Activated CD8-positive, alpha-beta memory T cell treated with anti-CD3 and anti-CD28 coated beads for 1 hour (primary cell): ENCODE results near the gene GRIP2.

Source experiments
- DNase-seq, 2 donors: peaks; one replicate each; pipeline ENCODE4 v3.0.0-alpha.2; 2020; ENCODE audit warnings: low read depth in 1 of 2; ENCODE audit errors: extremely low read depth in 1 of 2

Gene GRIP2

GRCh38 chr3:14456794-14457193 is 83.3 kb downstream of the GRIP2 start:
- DNase-seq = no peak

GRCh38 chr3:14455571-14456317 is 84.4 kb downstream of the GRIP2 start:
- no peak for DNase-seq

- DNase-seq = no peak
These were observed 85.4 kb downstream of the GRIP2 start for GRCh38 chr3:14454639-14455310.

- DNase-seq = no peak
These were observed 86.1 kb downstream of the GRIP2 start for GRCh38 chr3:14453876-14454638.

GRCh38 chr3:14452740-14453710 is 87.1 kb downstream of the GRIP2 start:
- DNase-seq = no peak

- no peak for DNase-seq
These were observed 88.0 kb downstream of the GRIP2 start for GRCh38 chr3:14451844-14452739.

GRCh38 chr3:14450922-14451606 is 89.1 kb downstream of the GRIP2 start:
- DNase-seq = no peak

GRCh38 chr3:14450506-14450905 is 89.6 kb downstream of the GRIP2 start:
- no peak for DNase-seq

- DNase-seq = no peak
These were observed 91.1 kb downstream of the GRIP2 start for GRCh38 chr3:14448756-14449727.

- DNase-seq = no peak
These were observed 92.1 kb downstream of the GRIP2 start for GRCh38 chr3:14448063-14448462.

GRCh38 chr3:14446988-14447570 is 93.1 kb downstream of the GRIP2 start:
- no peak for DNase-seq

- DNase-seq = no peak
These were observed 94.4 kb downstream of the GRIP2 start for GRCh38 chr3:14445773-14446172.

- no peak for DNase-seq
These were observed 95.8 kb downstream of the GRIP2 start for GRCh38 chr3:14444380-14444779.

- no peak for DNase-seq
These were observed 98.2 kb downstream of the GRIP2 start for GRCh38 chr3:14441920-14442300.

- no peak for DNase-seq
These were observed 98.8 kb downstream of the GRIP2 start for GRCh38 chr3:14441240-14441919.

GRCh38 chr3:14440531-14441239 is 99.5 kb downstream of the GRIP2 start:
- DNase-seq = no peak
